ENCODE results near the gene CHRDL2. TPM values are rescaled to one million over a fixed set of nuclear protein-coding genes. Genes with fewer than 3 reads are reported as not detected.
A peak's percentile ranks its signal among the peaks of the same experiment; 100 is the strongest.

The CHRDL2 gene
- total RNA-seq, 1 experiment from 2014 or later: 7.7 TPM

GRCh38 chr11:74756571-74756970 is 25.3 kb upstream of the CHRDL2 start:
- Histone ChIP-seq H3K27me3 (replicated peaks; ENCODE audit: insufficient read depth, low read depth, low read length, poor library complexity) (peaks cover 5% of the 10 kb centered on the region), H3K27ac (ENCODE audit: low read depth, low read length, poor library complexity, severe bottlenecking) (no peak overlapping the region), H3K36me3 (ENCODE audit: insufficient read depth, low read length, poor library complexity, severe bottlenecking) (no peaks in the 10 kb centered on the region), H3K4me3 (ENCODE audit: low read depth, low read length, poor library complexity, severe bottlenecking) (no peak overlapping the region), H3K4me1 (ENCODE audit: insufficient read depth, low read length, poor library complexity, severe bottlenecking) (peaks cover 21% of the 10 kb centered on the region), H3K9me3 (ENCODE audit: low read depth, low read length, poor library complexity, severe bottlenecking) (no peaks in the 10 kb centered on the region)
- BruUV-seq (replicated peaks): no TSS peak
- POLR2A ChIA-PET (ENCODE audit: low non-redundant PET): interaction anchor here (0.6 kb wide), 1 partner anchor 159 kb away, joined by 4 read pairs; no protein-coding TSS in a partner anchor
- TF ChIP-seq CTCF (conservative IDR thresholded peaks at IDR 0.05; ENCODE audit: low read depth, low read length): no peak
- TF ChIP-seq EZH2 (IDR thresholded peaks at IDR 0.05; ENCODE audit: borderline replicate concordance, low read depth, low read length, poor library complexity, severe bottlenecking): no peak
- CTCF ChIA-PET: no interaction called here
- intact Hi-C loops (cut with micrococcal nuclease; ENCODE audit: unreplicated experiment): no loop called here
- DNase-seq (ENCODE audit: low spot score): no peak

GRCh38 chr11:74755395-74755995 is 24.3 kb upstream of the CHRDL2 start:
- Histone ChIP-seq H3K4me3 (ENCODE audit: low read depth, low read length, poor library complexity, severe bottlenecking) (no peak overlapping the region), H3K9me3 (ENCODE audit: low read depth, low read length, poor library complexity, severe bottlenecking) (no peaks in the 10 kb centered on the region), H3K27ac (ENCODE audit: low read depth, low read length, poor library complexity, severe bottlenecking) (no peak overlapping the region), H3K36me3 (ENCODE audit: insufficient read depth, low read length, poor library complexity, severe bottlenecking) (no peaks in the 10 kb centered on the region), H3K4me1 (ENCODE audit: insufficient read depth, low read length, poor library complexity, severe bottlenecking) (peaks cover 21% of the 10 kb centered on the region), H3K27me3 (replicated peaks; ENCODE audit: insufficient read depth, low read depth, low read length, poor library complexity) (peaks cover 5% of the 10 kb centered on the region)
- intact Hi-C loops (cut with micrococcal nuclease; ENCODE audit: unreplicated experiment): no loop called here
- no peak for DNase-seq (ENCODE audit: low spot score)
- ChIA-PET POLR2A (ENCODE audit: low non-redundant PET) (no interaction called here), CTCF (interaction anchor here (0.8 kb wide), 1 partner anchor 389 kb away, joined by 4 read pairs; no protein-coding TSS in a partner anchor)
- BruUV-seq (replicated peaks): no TSS peak
- TF ChIP-seq EZH2 (IDR thresholded peaks at IDR 0.05; ENCODE audit: borderline replicate concordance, low read depth, low read length, poor library complexity, severe bottlenecking): no peak
- no peak for TF ChIP-seq CTCF (conservative IDR thresholded peaks at IDR 0.05; ENCODE audit: low read depth, low read length)

- ChIA-PET POLR2A (ENCODE audit: low non-redundant PET) (no interaction called here), CTCF (interaction anchor here (0.8 kb wide), 1 partner anchor 390 kb away, joined by 4 read pairs; no protein-coding TSS in a partner anchor)
- H3K36me3 ChIP-seq (ENCODE audit: insufficient read depth, low read length, poor library complexity, severe bottlenecking): no peaks in the 10 kb centered on the region
- no peaks in the 10 kb centered on the region for H3K9me3 ChIP-seq (ENCODE audit: low read depth, low read length, poor library complexity, severe bottlenecking)
- peak; percentile 91 for DNase-seq (ENCODE audit: low spot score)
- H3K4me3 ChIP-seq (ENCODE audit: low read depth, low read length, poor library complexity, severe bottlenecking): peak overlapping the region; percentile 1
- no TSS peak for BruUV-seq (replicated peaks)
- peaks cover 5% of the 10 kb centered on the region for H3K27me3 ChIP-seq (replicated peaks; ENCODE audit: insufficient read depth, low read depth, low read length, poor library complexity)
- TF ChIP-seq EZH2 (IDR thresholded peaks at IDR 0.05; ENCODE audit: borderline replicate concordance, low read depth, low read length, poor library complexity, severe bottlenecking): no peak
- TF ChIP-seq CTCF (conservative IDR thresholded peaks at IDR 0.05; ENCODE audit: low read depth, low read length): no peak
- peaks cover 21% of the 10 kb centered on the region for H3K4me1 ChIP-seq (ENCODE audit: insufficient read depth, low read length, poor library complexity, severe bottlenecking)
- H3K27ac ChIP-seq (ENCODE audit: low read depth, low read length, poor library complexity, severe bottlenecking): peak overlapping the region; percentile 2
- intact Hi-C loops (cut with micrococcal nuclease; ENCODE audit: unreplicated experiment): no loop called here
These were observed 23.5 kb upstream of the CHRDL2 start for GRCh38 chr11:74754507-74755252.

Data from A673 (cell line).